H1 (cell line): ENCODE data around the gene RAD9B. TPM values are rescaled to one million over a fixed set of nuclear protein-coding genes. Genes with fewer than 3 reads are reported as not detected.
"Not testable (repeated sequence)": the region's sequence is repeated elsewhere in the genome, so short reads cannot be mapped to it uniquely, and the experiment has no call there.

Experiments used
- CTCF ChIA-PET: fragments of 300-600 bp; sonication (Branson Sonifier 250); formaldehyde crosslinking; loops from one replicate; lab custom pipeline; 2021; ENCODE audit not compliant: partially characterized antibody; lab: Charles Lee
- POLR2A ChIA-PET: fragments of 300-600 bp; sonication (Branson Sonifier 250); formaldehyde crosslinking; loops from one replicate; lab custom pipeline; 2021; ENCODE audit warnings: inconsistent platforms; ENCODE audit not compliant: partially characterized antibody; lab: Charles Lee
- DNase-seq, 2 experiments: peaks; one replicate each; pipeline versions ENCODE4 v3.0.0 to v3.0.0-alpha.2; 2010 to 2022; ENCODE audit warnings: low spot score in 2 of 2, low read depth in 1 of 2, mixed read lengths in 1 of 2
- FAIRE-seq: peaks from 2 replicates; lab custom pipeline; 2011; peaks lifted over from hg19 to GRCh38; lab: Jason Lieb, UNC
- H2AFZ ChIP-seq: 2 replicates; pipeline ENCODE4 v1.8.1; 2012; ENCODE audit warnings: low read length, inconsistent platforms
- H2AK5ac ChIP-seq: 2 replicates; pipeline ENCODE4 v1.6.1; 2013; ENCODE audit warnings: low read depth, low read length
- H2BK120ac ChIP-seq: replicated peaks from 2 replicates; pipeline ENCODE3; 2013; ENCODE audit warnings: low read depth, low read length, inconsistent platforms
- H2BK12ac ChIP-seq: 2 replicates; pipeline ENCODE4 v1.6.1; 2013; ENCODE audit warnings: low read depth, low read length
- H2BK15ac ChIP-seq: 2 replicates; pipeline ENCODE4 v1.6.1; 2013; ENCODE audit warnings: low read length
- H2BK20ac ChIP-seq: 2 replicates; pipeline ENCODE4 v1.6.1; 2013; ENCODE audit warnings: low read length
- H2BK5ac ChIP-seq: 2 replicates; pipeline ENCODE4 v1.6.1; 2013; ENCODE audit warnings: low read depth, low read length
- H3K14ac ChIP-seq: 2 replicates; pipeline ENCODE4 v1.6.1; 2013; ENCODE audit warnings: inconsistent platforms; ENCODE audit not compliant: insufficient read length
- H3K18ac ChIP-seq: 2 replicates; pipeline ENCODE4 v1.6.1; 2013; ENCODE audit warnings: low read length; ENCODE audit errors: extremely low read depth
- H3K23ac ChIP-seq: 2 replicates; pipeline ENCODE4 v1.6.1; 2013; ENCODE audit warnings: inconsistent platforms; ENCODE audit not compliant: insufficient read length
- H3K23me2 ChIP-seq: 2 replicates; pipeline ENCODE4 v1.6.1; 2013; ENCODE audit warnings: low read depth, low read length
- H3K27ac ChIP-seq: 2 replicates; pipeline ENCODE4 v1.6.1; 2011; ENCODE audit warnings: low read depth, low read length, inconsistent platforms
- H3K27me3 ChIP-seq, 4 experiments: replicated peaks in 1 of 4; 1 replicate in 1 of 4; 2 replicates in 3 of 4; pipeline versions ENCODE4 v1.6.1 to v1.8.1; 2011 to 2013; ENCODE audit warnings: low read length in 3 of 4, mild to moderate bottlenecking in 3 of 4, inconsistent platforms in 2 of 4, mixed read lengths in 2 of 4, moderate library complexity in 1 of 4; ENCODE audit not compliant: control insufficient read depth in 3 of 4, insufficient read depth in 3 of 4; ENCODE audit errors: extremely low read depth in 1 of 4
- H3K36me3 ChIP-seq, 4 experiments: 2 replicates each; pipeline versions ENCODE4 v1.6.1 to v1.8.1; 2011 to 2013; ENCODE audit warnings: mild to moderate bottlenecking in 4 of 4, low read length in 3 of 4, moderate library complexity in 2 of 4, control low read depth in 1 of 4, inconsistent platforms in 1 of 4; ENCODE audit not compliant: insufficient read depth in 4 of 4, control insufficient read depth in 2 of 4
- H3K4ac ChIP-seq: replicated peaks from 2 replicates; pipeline ENCODE3; 2013; ENCODE audit warnings: low read length, low read depth, mixed read lengths, inconsistent platforms; ENCODE audit not compliant: insufficient read length
- H3K4me1 ChIP-seq, 4 experiments: replicated peaks in 1 of 4; 1 replicate in 1 of 4; 2 replicates in 3 of 4; pipeline versions ENCODE4 v1.6.1 to v1.8.1; 2011 to 2013; ENCODE audit warnings: low read length in 3 of 4, inconsistent platforms in 2 of 4, mixed read lengths in 1 of 4; ENCODE audit not compliant: insufficient read depth in 4 of 4, control insufficient read depth in 3 of 4
- H3K4me2 ChIP-seq, 2 experiments: 2 replicates each; pipeline versions ENCODE4 v1.6.1 to v1.8.1; 2011 to 2013; ENCODE audit warnings: low read depth in 2 of 2, low read length in 2 of 2, control low read depth in 1 of 2, inconsistent platforms in 1 of 2, mild to moderate bottlenecking in 1 of 2; ENCODE audit not compliant: insufficient read depth in 1 of 2
- H3K4me3 ChIP-seq, 4 experiments: fragments of 200-600, 300-600 bp in 1 of 4; sonication (generic), shearing (Covaris generic), sonication (Bioruptor Twin) in 1 of 4; 2 replicates each; pipeline versions ENCODE4 v1.5.1 to v1.8.1; 2011 to 2016; ENCODE audit warnings: low read length in 4 of 4, low read depth in 3 of 4, control low read depth in 2 of 4, inconsistent platforms in 2 of 4, mild to moderate bottlenecking in 2 of 4, mixed read lengths in 1 of 4, moderate library complexity in 1 of 4; ENCODE audit not compliant: insufficient read depth in 2 of 4; ENCODE audit errors: extremely low read depth in 1 of 4
- H3K56ac ChIP-seq: replicated peaks from 2 replicates; pipeline ENCODE3; 2013; ENCODE audit warnings: low read depth, mild to moderate bottlenecking, mixed read lengths, low read length, inconsistent platforms; ENCODE audit not compliant: insufficient read length
- H3K79me1 ChIP-seq: 2 replicates; pipeline ENCODE4 v1.6.1; 2013; ENCODE audit warnings: low read depth, low read length, control low read depth
- H3K79me2 ChIP-seq, 2 experiments: 2 replicates each; pipeline versions ENCODE4 v1.6.1 to v1.8.1; 2012 to 2013; ENCODE audit warnings: low read length in 2 of 2, mild to moderate bottlenecking in 2 of 2, inconsistent platforms in 1 of 2; ENCODE audit not compliant: insufficient read depth in 2 of 2, control insufficient read depth in 1 of 2
- H3K9ac ChIP-seq, 4 experiments: replicated peaks in 1 of 4; 1 replicate in 1 of 4; 2 replicates in 3 of 4; pipeline versions ENCODE4 v1.6.1 to v1.8.1; 2011 to 2013; ENCODE audit warnings: low read depth in 3 of 4, low read length in 3 of 4, control low read depth in 2 of 4, mild to moderate bottlenecking in 2 of 4, moderate library complexity in 2 of 4, inconsistent platforms in 1 of 4; ENCODE audit errors: extremely low read depth in 1 of 4
- H3K9me3 ChIP-seq, 2 experiments: 2 replicates each; pipeline versions ENCODE4 v1.6.1 to v1.8.1; 2012 to 2013; ENCODE audit warnings: mild to moderate bottlenecking in 2 of 2, moderate library complexity in 2 of 2, control low read depth in 1 of 2, inconsistent platforms in 1 of 2, low read depth in 1 of 2, low read length in 1 of 2, mixed read lengths in 1 of 2; ENCODE audit not compliant: insufficient read depth in 2 of 2
- H4K20me1 ChIP-seq, 2 experiments: replicated peaks in 1 of 2; 2 replicates each; pipeline versions ENCODE3 to v1.8.1; 2011 to 2013; ENCODE audit warnings: inconsistent platforms in 2 of 2, low read length in 2 of 2, mild to moderate bottlenecking in 1 of 2; ENCODE audit not compliant: insufficient read depth in 2 of 2, control insufficient read depth in 1 of 2
- H4K5ac ChIP-seq: 2 replicates; pipeline ENCODE4 v1.6.1; 2013; ENCODE audit warnings: low read length, low read depth, mixed read lengths, inconsistent platforms; ENCODE audit not compliant: insufficient read length
- H4K8ac ChIP-seq: 2 replicates; pipeline ENCODE4 v1.8.0; 2013; ENCODE audit warnings: mild to moderate bottlenecking, moderate library complexity, low read length, inconsistent platforms; ENCODE audit not compliant: insufficient read depth; ENCODE audit errors: extremely low read depth
- H4K91ac ChIP-seq: replicated peaks from 2 replicates; pipeline ENCODE3; 2013; ENCODE audit warnings: low read length, mixed read lengths, inconsistent platforms; ENCODE audit not compliant: insufficient read length
- WGBS, 2 experiments: shearing (Covaris generic) in 1 of 2; methylation state at CpG; one replicate each; pipeline versions ENCODE4 v1.1.6 to v1.1.7; 2013 to 2015; ENCODE audit warnings: low lambda C conversion rate in 2 of 2, mixed read lengths in 2 of 2, inconsistent platforms in 1 of 2, low coverage in 1 of 2, missing lambda C conversion rate in 1 of 2; ENCODE audit not compliant: insufficient replicate concordance in 2 of 2, insufficient coverage in 1 of 2, insufficient read length in 1 of 2; ENCODE audit errors: extremely low coverage in 1 of 2, missing lambda C conversion rate in 1 of 2; 5-methylcytosine and 5-hydroxymethylcytosine counted together
- polyA plus RNA-seq, 7 experiments: library from polyadenylated mRNA; depleted of rRNA in 3 of 7; stranded (reverse) in 5 of 7; unstranded in 2 of 7; fragments of >200 nt in 5 of 7; fragments of 200-250 nt in 2 of 7; gene quantifications; 1 replicate in 5 of 7; 2 replicates in 1 of 7; 4 replicates in 1 of 7; pipeline versions ENCODE4 v1.2.1 to v1.2.3, GENCODE V29; 2011 to 2013; ENCODE audit warnings: missing spikeins in 2 of 7, mixed read lengths in 2 of 7
- total RNA-seq: library from RNA; stranded (reverse); fragmentation: NEBNext Ultra II Directional; extraction: Animal tissue kit (Norgen Biotek cat#: 25700); gene quantifications from 2 replicates; pipeline ENCODE4 v1.2.1, GENCODE V29; 2021

RAD9B gene
- total and polyA plus RNA-seq, 2 of the 8 experiments (the other 6 are each of a cell fraction or from before 2014, with no cell fraction given) = 0.06 TPM; not detected in 1

- H3K9ac ChIP-seq, H3K23me2 ChIP-seq, H4K5ac ChIP-seq, H3K27me3 ChIP-seq, H3K14ac ChIP-seq, DNase-seq, FAIRE-seq, H2BK12ac ChIP-seq, H4K20me1 ChIP-seq, H2BK5ac ChIP-seq, H2BK15ac ChIP-seq, H3K23ac ChIP-seq, H3K4me2 ChIP-seq, H2AFZ ChIP-seq, H2BK20ac ChIP-seq, H4K8ac ChIP-seq, H3K79me1 ChIP-seq, H3K9me3 ChIP-seq, H2AK5ac ChIP-seq, H3K4me3 ChIP-seq, H3K4ac ChIP-seq, H4K91ac ChIP-seq, H2BK120ac ChIP-seq, H3K4me1 ChIP-seq, H3K27ac ChIP-seq, H3K56ac ChIP-seq, H3K18ac ChIP-seq: not testable (repeated sequence)
- peaks cover 0 to 33% of the 10 kb centered on the region in 2 experiments; a peak in 3 of 4 replicates for H3K79me2 ChIP-seq
- ChIA-PET CTCF (interaction anchor here (0.8 to 8.1 kb wide), 3 partner anchors 14 to 136 kb away, joined by 3 to 67 read pairs (median 3); partner anchors contain the start of gene ARPC3), POLR2A (interaction anchor here (0.6 to 4.2 kb wide), 4 partner anchors 15 to 64 kb away, joined by 3 to 57 read pairs (median 4); partner anchors contain the start of gene ARPC3)
- H3K36me3 ChIP-seq = peaks cover 5 to 16% (median 14%) of the 10 kb centered on the region in 4 experiments
- 97% methylated on average over 11 of the region's 11 CpGs; no CpG with 5 or more reads in 1 of the 2 experiments for WGBS, 2 experiments
These were observed 36.4 kb upstream of the RAD9B start for GRCh38 chr12:110465765-110466164.
